ENCODE data around the gene CTIF.

DNA sequence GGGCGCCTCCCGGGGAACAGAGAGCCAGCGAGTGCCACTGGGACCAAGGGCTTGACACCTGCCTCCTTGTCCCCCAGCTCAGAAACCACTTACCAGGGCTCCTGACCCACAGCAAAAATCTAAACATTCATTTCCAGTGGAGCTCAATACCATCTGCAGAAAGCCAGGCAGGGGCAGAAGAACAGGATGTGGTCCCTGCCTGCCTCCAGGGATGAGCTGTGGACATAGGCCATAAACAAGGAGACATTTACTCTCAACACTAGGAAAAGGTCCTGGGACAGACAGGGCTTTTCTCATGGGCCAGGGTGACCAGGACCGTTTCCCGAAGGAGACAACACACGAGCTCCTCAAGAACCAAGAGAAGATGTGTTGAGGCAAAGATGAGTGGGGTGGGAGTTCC lies 203.0 kb downstream of the CTIF start:
- TF ChIP-seq, protein P1, sequence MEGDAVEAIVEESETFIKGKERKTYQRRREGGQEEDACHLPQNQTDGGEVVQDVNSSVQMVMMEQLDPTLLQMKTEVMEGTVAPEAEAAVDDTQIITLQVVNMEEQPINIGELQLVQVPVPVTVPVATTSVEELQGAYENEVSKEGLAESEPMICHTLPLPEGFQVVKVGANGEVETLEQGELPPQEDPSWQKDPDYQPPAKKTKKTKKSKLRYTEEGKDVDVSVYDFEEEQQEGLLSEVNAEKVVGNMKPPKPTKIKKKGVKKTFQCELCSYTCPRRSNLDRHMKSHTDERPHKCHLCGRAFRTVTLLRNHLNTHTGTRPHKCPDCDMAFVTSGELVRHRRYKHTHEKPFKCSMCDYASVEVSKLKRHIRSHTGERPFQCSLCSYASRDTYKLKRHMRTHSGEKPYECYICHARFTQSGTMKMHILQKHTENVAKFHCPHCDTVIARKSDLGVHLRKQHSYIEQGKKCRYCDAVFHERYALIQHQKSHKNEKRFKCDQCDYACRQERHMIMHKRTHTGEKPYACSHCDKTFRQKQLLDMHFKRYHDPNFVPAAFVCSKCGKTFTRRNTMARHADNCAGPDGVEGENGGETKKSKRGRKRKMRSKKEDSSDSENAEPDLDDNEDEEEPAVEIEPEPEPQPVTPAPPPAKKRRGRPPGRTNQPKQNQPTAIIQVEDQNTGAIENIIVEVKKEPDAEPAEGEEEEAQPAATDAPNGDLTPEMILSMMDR (conservative IDR thresholded peaks at IDR 0.05; ENCODE audit: low read depth in 2 of 2): no peak
- TF ChIP-seq POLR2AphosphoS5 (IDR thresholded peaks at IDR 0.05; ENCODE audit: low read depth) (no peak), ZNF331 (CRISPR knock-in tag; IDR thresholded peaks at IDR 0.05; ENCODE audit: low read depth) (no peak), EZH2phosphoT487 (IDR thresholded peaks at IDR 0.05; ENCODE audit: unreplicated experiment) (no peak), EZH2 (IDR thresholded peaks at IDR 0.05; ENCODE audit: low read depth, unreplicated experiment) (no peak), CREB1 (CRISPR knock-in tag; IDR thresholded peaks at IDR 0.05; ENCODE audit: low read depth) (no peak), JUNB (IDR thresholded peaks at IDR 0.05; ENCODE audit: unreplicated experiment) (no peak), NANOG (IDR thresholded peaks at IDR 0.05; ENCODE audit: borderline replicate concordance) (no peak), ZNF114 (CRISPR knock-in tag; IDR thresholded peaks at IDR 0.05) (no peak)
- TF ChIP-seq, protein P2, sequence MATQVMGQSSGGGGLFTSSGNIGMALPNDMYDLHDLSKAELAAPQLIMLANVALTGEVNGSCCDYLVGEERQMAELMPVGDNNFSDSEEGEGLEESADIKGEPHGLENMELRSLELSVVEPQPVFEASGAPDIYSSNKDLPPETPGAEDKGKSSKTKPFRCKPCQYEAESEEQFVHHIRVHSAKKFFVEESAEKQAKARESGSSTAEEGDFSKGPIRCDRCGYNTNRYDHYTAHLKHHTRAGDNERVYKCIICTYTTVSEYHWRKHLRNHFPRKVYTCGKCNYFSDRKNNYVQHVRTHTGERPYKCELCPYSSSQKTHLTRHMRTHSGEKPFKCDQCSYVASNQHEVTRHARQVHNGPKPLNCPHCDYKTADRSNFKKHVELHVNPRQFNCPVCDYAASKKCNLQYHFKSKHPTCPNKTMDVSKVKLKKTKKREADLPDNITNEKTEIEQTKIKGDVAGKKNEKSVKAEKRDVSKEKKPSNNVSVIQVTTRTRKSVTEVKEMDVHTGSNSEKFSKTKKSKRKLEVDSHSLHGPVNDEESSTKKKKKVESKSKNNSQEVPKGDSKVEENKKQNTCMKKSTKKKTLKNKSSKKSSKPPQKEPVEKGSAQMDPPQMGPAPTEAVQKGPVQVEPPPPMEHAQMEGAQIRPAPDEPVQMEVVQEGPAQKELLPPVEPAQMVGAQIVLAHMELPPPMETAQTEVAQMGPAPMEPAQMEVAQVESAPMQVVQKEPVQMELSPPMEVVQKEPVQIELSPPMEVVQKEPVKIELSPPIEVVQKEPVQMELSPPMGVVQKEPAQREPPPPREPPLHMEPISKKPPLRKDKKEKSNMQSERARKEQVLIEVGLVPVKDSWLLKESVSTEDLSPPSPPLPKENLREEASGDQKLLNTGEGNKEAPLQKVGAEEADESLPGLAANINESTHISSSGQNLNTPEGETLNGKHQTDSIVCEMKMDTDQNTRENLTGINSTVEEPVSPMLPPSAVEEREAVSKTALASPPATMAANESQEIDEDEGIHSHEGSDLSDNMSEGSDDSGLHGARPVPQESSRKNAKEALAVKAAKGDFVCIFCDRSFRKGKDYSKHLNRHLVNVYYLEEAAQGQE (IDR thresholded peaks at IDR 0.05; ENCODE audit: unreplicated experiment): no peak
- TF ChIP-seq, protein P3, sequence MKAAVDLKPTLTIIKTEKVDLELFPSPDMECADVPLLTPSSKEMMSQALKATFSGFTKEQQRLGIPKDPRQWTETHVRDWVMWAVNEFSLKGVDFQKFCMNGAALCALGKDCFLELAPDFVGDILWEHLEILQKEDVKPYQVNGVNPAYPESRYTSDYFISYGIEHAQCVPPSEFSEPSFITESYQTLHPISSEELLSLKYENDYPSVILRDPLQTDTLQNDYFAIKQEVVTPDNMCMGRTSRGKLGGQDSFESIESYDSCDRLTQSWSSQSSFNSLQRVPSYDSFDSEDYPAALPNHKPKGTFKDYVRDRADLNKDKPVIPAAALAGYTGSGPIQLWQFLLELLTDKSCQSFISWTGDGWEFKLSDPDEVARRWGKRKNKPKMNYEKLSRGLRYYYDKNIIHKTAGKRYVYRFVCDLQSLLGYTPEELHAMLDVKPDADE (IDR thresholded peaks at IDR 0.05): no peak
- TF ChIP-seq, protein P4, sequence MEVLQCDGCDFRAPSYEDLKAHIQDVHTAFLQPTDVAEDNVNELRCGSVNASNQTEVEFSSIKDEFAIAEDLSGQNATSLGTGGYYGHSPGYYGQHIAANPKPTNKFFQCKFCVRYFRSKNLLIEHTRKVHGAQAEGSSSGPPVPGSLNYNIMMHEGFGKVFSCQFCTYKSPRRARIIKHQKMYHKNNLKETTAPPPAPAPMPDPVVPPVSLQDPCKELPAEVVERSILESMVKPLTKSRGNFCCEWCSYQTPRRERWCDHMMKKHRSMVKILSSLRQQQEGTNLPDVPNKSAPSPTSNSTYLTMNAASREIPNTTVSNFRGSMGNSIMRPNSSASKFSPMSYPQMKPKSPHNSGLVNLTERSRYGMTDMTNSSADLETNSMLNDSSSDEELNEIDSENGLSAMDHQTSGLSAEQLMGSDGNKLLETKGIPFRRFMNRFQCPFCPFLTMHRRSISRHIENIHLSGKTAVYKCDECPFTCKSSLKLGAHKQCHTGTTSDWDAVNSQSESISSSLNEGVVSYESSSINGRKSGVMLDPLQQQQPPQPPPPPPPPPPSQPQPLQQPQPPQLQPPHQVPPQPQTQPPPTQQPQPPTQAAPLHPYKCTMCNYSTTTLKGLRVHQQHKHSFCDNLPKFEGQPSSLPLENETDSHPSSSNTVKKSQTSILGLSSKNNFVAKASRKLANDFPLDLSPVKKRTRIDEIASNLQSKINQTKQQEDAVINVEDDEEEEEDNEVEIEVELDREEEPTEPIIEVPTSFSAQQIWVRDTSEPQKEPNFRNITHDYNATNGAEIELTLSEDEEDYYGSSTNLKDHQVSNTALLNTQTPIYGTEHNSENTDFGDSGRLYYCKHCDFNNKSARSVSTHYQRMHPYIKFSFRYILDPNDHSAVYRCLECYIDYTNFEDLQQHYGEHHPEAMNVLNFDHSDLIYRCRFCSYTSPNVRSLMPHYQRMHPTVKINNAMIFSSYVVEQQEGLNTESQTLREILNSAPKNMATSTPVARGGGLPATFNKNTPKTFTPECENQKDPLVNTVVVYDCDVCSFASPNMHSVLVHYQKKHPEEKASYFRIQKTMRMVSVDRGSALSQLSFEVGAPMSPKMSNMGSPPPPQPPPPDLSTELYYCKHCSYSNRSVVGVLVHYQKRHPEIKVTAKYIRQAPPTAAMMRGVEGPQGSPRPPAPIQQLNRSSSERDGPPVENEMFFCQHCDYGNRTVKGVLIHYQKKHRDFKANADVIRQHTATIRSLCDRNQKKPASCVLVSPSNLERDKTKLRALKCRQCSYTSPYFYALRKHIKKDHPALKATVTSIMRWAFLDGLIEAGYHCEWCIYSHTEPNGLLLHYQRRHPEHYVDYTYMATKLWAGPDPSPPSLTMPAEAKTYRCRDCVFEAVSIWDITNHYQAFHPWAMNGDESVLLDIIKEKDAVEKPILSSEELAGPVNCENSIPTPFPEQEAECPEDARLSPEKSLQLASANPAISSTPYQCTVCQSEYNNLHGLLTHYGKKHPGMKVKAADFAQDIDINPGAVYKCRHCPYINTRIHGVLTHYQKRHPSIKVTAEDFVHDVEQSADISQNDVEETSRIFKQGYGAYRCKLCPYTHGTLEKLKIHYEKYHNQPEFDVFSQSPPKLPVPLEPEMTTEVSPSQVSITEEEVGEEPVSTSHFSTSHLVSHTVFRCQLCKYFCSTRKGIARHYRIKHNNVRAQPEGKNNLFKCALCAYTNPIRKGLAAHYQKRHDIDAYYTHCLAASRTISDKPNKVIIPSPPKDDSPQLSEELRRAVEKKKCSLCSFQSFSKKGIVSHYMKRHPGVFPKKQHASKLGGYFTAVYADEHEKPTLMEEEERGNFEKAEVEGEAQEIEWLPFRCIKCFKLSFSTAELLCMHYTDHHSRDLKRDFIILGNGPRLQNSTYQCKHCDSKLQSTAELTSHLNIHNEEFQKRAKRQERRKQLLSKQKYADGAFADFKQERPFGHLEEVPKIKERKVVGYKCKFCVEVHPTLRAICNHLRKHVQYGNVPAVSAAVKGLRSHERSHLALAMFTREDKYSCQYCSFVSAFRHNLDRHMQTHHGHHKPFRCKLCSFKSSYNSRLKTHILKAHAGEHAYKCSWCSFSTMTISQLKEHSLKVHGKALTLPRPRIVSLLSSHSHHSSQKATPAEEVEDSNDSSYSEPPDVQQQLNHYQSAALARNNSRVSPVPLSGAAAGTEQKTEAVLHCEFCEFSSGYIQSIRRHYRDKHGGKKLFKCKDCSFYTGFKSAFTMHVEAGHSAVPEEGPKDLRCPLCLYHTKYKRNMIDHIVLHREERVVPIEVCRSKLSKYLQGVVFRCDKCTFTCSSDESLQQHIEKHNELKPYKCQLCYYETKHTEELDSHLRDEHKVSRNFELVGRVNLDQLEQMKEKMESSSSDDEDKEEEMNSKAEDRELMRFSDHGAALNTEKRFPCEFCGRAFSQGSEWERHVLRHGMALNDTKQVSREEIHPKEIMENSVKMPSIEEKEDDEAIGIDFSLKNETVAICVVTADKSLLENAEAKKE (CRISPR knock-in tag; IDR thresholded peaks at IDR 0.05): no peak
